DOHH2 (cell line): ENCODE results near the gene GOLIM4.

ENCODE experiments used
- H3F3A ChIP-seq: fragments of 200-600 bp; sonication (generic), shearing (Covaris generic); 2 replicates; pipeline ENCODE4 v1.6.0; 2016; ENCODE audit warnings: antibody characterized with exemption, mild to moderate bottlenecking; ENCODE audit not compliant: control insufficient read depth, insufficient read depth
- H3K27ac ChIP-seq: fragments of 200-600 bp; sonication (generic); 2 replicates; pipeline ENCODE4 v1.5.1; 2014; ENCODE audit warnings: low read depth, mild to moderate bottlenecking, low read length, moderate library complexity
- H3K27me3 ChIP-seq: fragments of 200-600 bp; sonication (generic); 2 replicates; pipeline ENCODE4 v1.6.1; 2014; ENCODE audit warnings: mild to moderate bottlenecking, low read length, mixed read lengths; ENCODE audit not compliant: control insufficient read depth
- H3K36me3 ChIP-seq: fragments of 200-600 bp; sonication (generic); 2 replicates; pipeline ENCODE4 v1.6.1; 2014; ENCODE audit warnings: mild to moderate bottlenecking, low read length, moderate library complexity, mixed read lengths; ENCODE audit not compliant: control insufficient read depth
- H3K4me1 ChIP-seq: fragments of 200-600 bp; sonication (generic); 2 replicates; pipeline ENCODE4 v1.6.1; 2014; ENCODE audit warnings: mild to moderate bottlenecking, low read length, mixed read lengths; ENCODE audit not compliant: control insufficient read depth
- H3K4me2 ChIP-seq: fragments of 200-600 bp; sonication (generic); 2 replicates; pipeline ENCODE4 v1.6.0; 2014; ENCODE audit warnings: mild to moderate bottlenecking, low read length, moderate library complexity
- H3K4me3 ChIP-seq: fragments of 200-600 bp; sonication (generic); 2 replicates; pipeline ENCODE4 v1.5.1; 2014; ENCODE audit warnings: mild to moderate bottlenecking, low read length, mixed read lengths
- H3K79me2 ChIP-seq: fragments of 200-600 bp; sonication (generic); 2 replicates; pipeline ENCODE4 v1.6.1; 2014; ENCODE audit warnings: mild to moderate bottlenecking, low read length, mixed read lengths; ENCODE audit not compliant: control insufficient read depth
- H3K9me2 ChIP-seq: fragments of 200-600 bp; sonication (generic); replicated peaks from 2 replicates; pipeline ENCODE4 v1.6.1; 2014; ENCODE audit warnings: mild to moderate bottlenecking, low read length, mixed read lengths; ENCODE audit not compliant: control insufficient read depth
- H3K9me3 ChIP-seq: fragments of 200-600 bp; sonication (generic); 2 replicates; pipeline ENCODE4 v1.6.1; 2014; ENCODE audit warnings: antibody characterized with exemption, low read length, mixed read lengths; ENCODE audit not compliant: control insufficient read depth, insufficient read depth
- H4K20me1 ChIP-seq: fragments of 200-600 bp; sonication (generic); 2 replicates; pipeline ENCODE4 v1.6.0; 2014; ENCODE audit warnings: low read depth, mild to moderate bottlenecking, antibody characterized with exemption, low read length, moderate library complexity; ENCODE audit not compliant: control insufficient read depth, insufficient read depth
- CTCF ChIP-seq: fragments of 200-600 bp; sonication (generic); IDR thresholded peaks from one replicate; pipeline ENCODE4 v1.5.1; 2014; ENCODE audit warnings: antibody characterized with exemption, mild to moderate bottlenecking, low read depth, low read length; ENCODE audit not compliant: poor library complexity, severe bottlenecking
- EZH2phosphoT487 ChIP-seq: fragments of 200-600 bp; sonication (generic); IDR thresholded peaks from 2 replicates; pipeline ENCODE4 v1.6.1; 2017; ENCODE audit warnings: borderline replicate concordance, mild to moderate bottlenecking, antibody characterized with exemption, low read length, moderate library complexity, mixed read lengths

Gene GOLIM4, protein sequence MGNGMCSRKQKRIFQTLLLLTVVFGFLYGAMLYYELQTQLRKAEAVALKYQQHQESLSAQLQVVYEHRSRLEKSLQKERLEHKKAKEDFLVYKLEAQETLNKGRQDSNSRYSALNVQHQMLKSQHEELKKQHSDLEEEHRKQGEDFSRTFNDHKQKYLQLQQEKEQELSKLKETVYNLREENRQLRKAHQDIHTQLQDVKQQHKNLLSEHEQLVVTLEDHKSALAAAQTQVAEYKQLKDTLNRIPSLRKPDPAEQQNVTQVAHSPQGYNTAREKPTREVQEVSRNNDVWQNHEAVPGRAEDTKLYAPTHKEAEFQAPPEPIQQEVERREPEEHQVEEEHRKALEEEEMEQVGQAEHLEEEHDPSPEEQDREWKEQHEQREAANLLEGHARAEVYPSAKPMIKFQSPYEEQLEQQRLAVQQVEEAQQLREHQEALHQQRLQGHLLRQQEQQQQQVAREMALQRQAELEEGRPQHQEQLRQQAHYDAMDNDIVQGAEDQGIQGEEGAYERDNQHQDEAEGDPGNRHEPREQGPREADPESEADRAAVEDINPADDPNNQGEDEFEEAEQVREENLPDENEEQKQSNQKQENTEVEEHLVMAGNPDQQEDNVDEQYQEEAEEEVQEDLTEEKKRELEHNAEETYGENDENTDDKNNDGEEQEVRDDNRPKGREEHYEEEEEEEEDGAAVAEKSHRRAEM

DNA sequence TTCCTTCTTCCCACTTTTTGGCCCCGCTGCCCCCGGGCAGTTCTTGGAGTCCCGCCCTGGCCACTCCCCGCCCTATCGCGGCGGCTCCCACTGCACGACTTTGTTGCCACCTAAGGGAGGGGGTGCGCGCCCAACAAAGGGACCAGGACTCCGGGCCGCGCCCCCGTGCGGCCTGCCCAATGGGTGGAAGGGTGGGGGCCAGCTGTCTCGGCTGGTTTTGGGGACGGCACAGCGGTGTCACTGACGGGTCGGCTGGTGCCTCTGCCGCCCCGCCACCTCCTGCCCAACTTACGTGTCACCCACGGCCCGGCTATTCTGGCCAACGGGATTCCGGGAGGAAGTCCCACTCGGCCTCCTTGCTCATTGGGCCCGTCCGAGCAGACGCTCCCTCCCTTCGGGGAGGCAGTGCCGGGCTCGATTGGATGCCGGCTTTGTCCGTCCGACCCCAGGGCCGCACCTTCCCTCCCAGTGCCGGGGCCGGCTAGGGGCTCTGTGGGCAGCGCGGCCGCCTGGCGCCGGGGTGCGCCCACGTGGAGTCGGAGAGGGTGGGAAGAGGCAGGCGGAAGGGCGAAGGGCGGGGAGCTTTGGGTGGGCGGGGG, at the start of gene GOLIM4:
Gene GOLIM4 (minus strand): TSS at position 314 of the 599 bp plus-strand sequence. CDS start 639 bp downstream, outside the sequence.
- H3K79me2 ChIP-seq, result peaks cover 42% of the 10 kb centered on the region
- H3K27ac ChIP-seq, result peak within 1 kb of the TSS; percentile 58
- H3K4me2 ChIP-seq, result peak within 1 kb of the TSS; percentile 92

GRCh38 chr3:168141405-168141998, 45.8 kb upstream of the GOLIM4 start:
- Histone ChIP-seq H3K9me3 (no peaks in the 10 kb centered on the region), H3K4me3 (no peak overlapping the region), H3K36me3 (no peaks in the 10 kb centered on the region), H3K79me2 (no peaks in the 10 kb centered on the region), H3F3A (no peaks in the 10 kb centered on the region), H4K20me1 (no peaks in the 10 kb centered on the region), H3K27me3 (no peaks in the 10 kb centered on the region), H3K27ac (no peak overlapping the region), H3K4me1 (no peaks in the 10 kb centered on the region), H3K9me2 (no peaks in the 10 kb centered on the region), H3K4me2 (no peak overlapping the region)
- TF ChIP-seq EZH2phosphoT487 (no peak), CTCF (no peak)

More for the DNA sequence above, at the start of gene GOLIM4:
- Histone ChIP-seq H3K27me3 (no peaks in the 10 kb centered on the region), H3F3A (peaks cover 16% of the 10 kb centered on the region), H3K9me3 (no peaks in the 10 kb centered on the region), H3K36me3 (no peaks in the 10 kb centered on the region), H3K4me3 (peak within 1 kb of the TSS; percentile 92), H4K20me1 (no peaks in the 10 kb centered on the region), H3K4me1 (peaks cover 35% of the 10 kb centered on the region), H3K9me2 (no peaks in the 10 kb centered on the region)
- TF ChIP-seq EZH2phosphoT487 (no peak), CTCF (no peak)

- Histone ChIP-seq H3K9me3 (no peaks in the 10 kb centered on the region), H3F3A (no peaks in the 10 kb centered on the region), H4K20me1 (no peaks in the 10 kb centered on the region), H3K79me2 (no peaks in the 10 kb centered on the region), H3K27me3 (no peaks in the 10 kb centered on the region), H3K36me3 (no peaks in the 10 kb centered on the region), H3K4me1 (no peaks in the 10 kb centered on the region), H3K27ac (no peak overlapping the region), H3K4me3 (no peak overlapping the region), H3K4me2 (no peak overlapping the region), H3K9me2 (no peaks in the 10 kb centered on the region)
- TF ChIP-seq CTCF (no peak), EZH2phosphoT487 (no peak)
Observed at GRCh38 chr3:168139947-168140346, 44.2 kb upstream of the GOLIM4 start.
